GM23338 (cell line): ENCODE measurements around the gene MCC. TPM values are rescaled to one million over a fixed set of nuclear protein-coding genes. Genes with fewer than 3 reads are reported as not detected.

ENCODE experiments used
- ATAC-seq: fragments of 200-7000 bp; cut with Tn5 transposase; 3 replicates; pipeline ENCODE4 v1.9.1; 2020
- DNase-seq: peaks from one replicate; pipeline ENCODE4 v3.0.0-alpha.2; 2015; ENCODE audit warnings: low spot score
- H2AFZ ChIP-seq: fragments of 200-600 bp; sonication (generic); 2 replicates; pipeline ENCODE4 v1.8.0; 2016; ENCODE audit warnings: antibody characterized with exemption, mild to moderate bottlenecking, moderate library complexity
- H3F3A ChIP-seq: fragments of 200-600 bp; sonication (generic); replicated peaks from 2 replicates; pipeline ENCODE4 v1.8.0; 2017; ENCODE audit warnings: antibody characterized with exemption, mixed run types, low read depth
- H3K27ac ChIP-seq: fragments of 200-600 bp; sonication (generic); 2 replicates; pipeline ENCODE4 v1.6.1; 2016; ENCODE audit warnings: low read depth
- H3K27me3 ChIP-seq: fragments of 200-600 bp; sonication (generic); 2 replicates; pipeline ENCODE4 v1.8.0; 2016; ENCODE audit warnings: mild to moderate bottlenecking, mixed run types, moderate library complexity; ENCODE audit not compliant: insufficient read depth
- H3K36me3 ChIP-seq: fragments of 200-600 bp; sonication (generic); 2 replicates; pipeline ENCODE4 v1.8.0; 2016; ENCODE audit warnings: mild to moderate bottlenecking; ENCODE audit not compliant: insufficient read depth
- H3K4me1 ChIP-seq: fragments of 200-600 bp; sonication (generic); 2 replicates; pipeline ENCODE4 v1.8.0; 2016; ENCODE audit warnings: mild to moderate bottlenecking, moderate library complexity; ENCODE audit not compliant: insufficient read depth
- H3K4me2 ChIP-seq: fragments of 200-600 bp; sonication (generic); 2 replicates; pipeline ENCODE4 v1.7.1; 2017; ENCODE audit warnings: mixed run types
- H3K4me3 ChIP-seq: fragments of 200-600 bp; sonication (generic); 2 replicates; pipeline ENCODE4 v1.6.1; 2016; ENCODE audit warnings: mixed run types
- H3K79me2 ChIP-seq: fragments of 200-600 bp; sonication (generic); replicated peaks from 2 replicates; pipeline ENCODE4 v1.8.0; 2017; ENCODE audit warnings: mild to moderate bottlenecking; ENCODE audit not compliant: insufficient read depth
- H3K9me2 ChIP-seq: fragments of 200-600 bp; sonication (generic); 2 replicates; pipeline ENCODE4 v1.8.0; 2017; ENCODE audit not compliant: insufficient read depth
- H4K20me1 ChIP-seq: fragments of 200-600 bp; sonication (generic); replicated peaks from 2 replicates; pipeline ENCODE4 v1.8.0; 2017; ENCODE audit warnings: mild to moderate bottlenecking; ENCODE audit not compliant: insufficient read depth
- H3K27ac Mint-ChIP-seq: 2 replicates; pipeline ENCODE4 v1.8.0; 2020; ENCODE audit warnings: inconsistent platforms, mild to moderate bottlenecking, moderate library complexity, mixed read lengths
- H3K27me3 Mint-ChIP-seq: 3 replicates; pipeline ENCODE4 v1.8.0; 2022; ENCODE audit warnings: low read depth, mild to moderate bottlenecking, moderate library complexity, mixed read lengths, inconsistent platforms; ENCODE audit not compliant: insufficient read depth, poor library complexity
- H3K36me3 Mint-ChIP-seq: 3 replicates; pipeline ENCODE4 v1.8.0; 2021; ENCODE audit warnings: low read depth, mild to moderate bottlenecking, inconsistent platforms, moderate library complexity, mixed read lengths
- H3K4me1 Mint-ChIP-seq: 3 replicates; pipeline ENCODE4 v1.8.0; 2020; ENCODE audit warnings: mild to moderate bottlenecking, inconsistent platforms, mixed read lengths
- H3K4me3 Mint-ChIP-seq: 3 replicates; pipeline ENCODE4 v1.8.0; 2021; ENCODE audit warnings: moderate library complexity, mild to moderate bottlenecking, inconsistent platforms, mixed read lengths
- H3K9me3 Mint-ChIP-seq: 3 replicates; pipeline ENCODE4 v1.8.0; 2020; ENCODE audit warnings: moderate library complexity, mild to moderate bottlenecking, inconsistent platforms, mixed read lengths
- CTCF ChIP-seq, 2 experiments: fragments of 200-600 bp in 1 of 2; sonication (generic) in 1 of 2; conservative IDR thresholded peaks; 2 replicates each; pipeline versions ENCODE4 v1.5.1 to v1.6.1; 2016 to 2017; ENCODE audit warnings: antibody characterized with exemption in 2 of 2, low read depth in 2 of 2, mild to moderate bottlenecking in 2 of 2, moderate library complexity in 1 of 2
- ETS1 ChIP-seq: IDR thresholded peaks from 2 replicates; pipeline ENCODE4 v1.6.1; 2016; ENCODE audit warnings: antibody characterized with exemption
- EZH2phosphoT487 ChIP-seq: fragments of 200-600 bp; sonication (generic); IDR thresholded peaks from one replicate; pipeline ENCODE4 v1.8.1; 2018; ENCODE audit warnings: antibody characterized with exemption; ENCODE audit not compliant: unreplicated experiment
- JUNB ChIP-seq: IDR thresholded peaks from one replicate; pipeline ENCODE4 v1.6.1; 2016; ENCODE audit warnings: antibody characterized with exemption; ENCODE audit not compliant: unreplicated experiment
- NANOG ChIP-seq: IDR thresholded peaks from 2 replicates; pipeline ENCODE4 v1.6.1; 2016; ENCODE audit warnings: antibody characterized with exemption, borderline replicate concordance
- POLR2AphosphoS5 ChIP-seq: IDR thresholded peaks from 2 replicates; pipeline ENCODE4 v1.6.1; 2016; ENCODE audit warnings: antibody characterized with exemption, low read depth
- REST ChIP-seq: IDR thresholded peaks from one replicate; pipeline ENCODE4 v1.6.1; 2018; ENCODE audit warnings: antibody characterized with exemption; ENCODE audit not compliant: unreplicated experiment
- STAT1 ChIP-seq: IDR thresholded peaks from one replicate; pipeline ENCODE4 v1.6.1; 2016; ENCODE audit warnings: antibody characterized with exemption; ENCODE audit not compliant: unreplicated experiment
- ZNF114 ChIP-seq: fragments of 250-450 bp; sonication (Bioruptor Pico); IDR thresholded peaks from 2 replicates; pipeline ENCODE4 v1.5.0; 2020; ENCODE audit warnings: mild to moderate bottlenecking, moderate library complexity
- ZNF331 ChIP-seq: fragments of 250-450 bp; sonication (Bioruptor Pico); IDR thresholded peaks from 2 replicates; pipeline ENCODE4 v1.5.0; 2020; ENCODE audit warnings: low read depth, mild to moderate bottlenecking, moderate library complexity
- ZNF462 ChIP-seq: fragments of 250-450 bp; sonication (Bioruptor Pico); IDR thresholded peaks from 2 replicates; pipeline ENCODE4 v1.5.0; 2020; ENCODE audit warnings: mild to moderate bottlenecking, moderate library complexity
- polyA plus RNA-seq: library from polyadenylated mRNA; unstranded; fragments of >200 nt; fragmentation: Nextera tagmentation; extraction: Ambion mirVana; gene quantifications from 2 replicates; pipeline ENCODE4 v1.2.1, GENCODE V29; 2016
- total RNA-seq: library from RNA; depleted of rRNA; stranded (reverse); fragments of >200 nt; shearing (Covaris generic); gene quantifications from 2 replicates; pipeline ENCODE4 v1.2.3, GENCODE V29; 2014

MCC gene
- total and polyA plus RNA-seq, 2 experiments from 2014 or later = 3.8 to 10.1 TPM

- Histone ChIP-seq H3K27me3 (no peaks in the 10 kb centered on the region), H3F3A (no peaks in the 10 kb centered on the region), H3K79me2 (no peaks in the 10 kb centered on the region), H3K4me3 (no peak overlapping the region), H3K4me1 (peaks cover 8% of the 10 kb centered on the region), H3K9me2 (no peaks in the 10 kb centered on the region), H3K36me3 (no peaks in the 10 kb centered on the region), H3K4me2 (no peak overlapping the region), H3K27ac (no peak overlapping the region), H2AFZ (no peak overlapping the region), H4K20me1 (no peaks in the 10 kb centered on the region)
- TF ChIP-seq POLR2AphosphoS5 = no peak
- TF ChIP-seq ETS1 = no peak
- no peak for TF ChIP-seq JUNB
- TF ChIP-seq NANOG = no peak
- no peak for TF ChIP-seq ZNF114 (CRISPR knock-in tag)
- no peak for TF ChIP-seq ZNF462 (CRISPR knock-in tag)
- TF ChIP-seq EZH2phosphoT487 = no peak
- no peak for TF ChIP-seq REST
- TF ChIP-seq ZNF331 (CRISPR knock-in tag) = no peak
- TF ChIP-seq CTCF (conservative IDR thresholded peaks at IDR 0.05; ENCODE audit: low read depth in 2 of 2) = no peak
- no peak for TF ChIP-seq STAT1
- Mint-ChIP-seq H3K4me3 (no peak overlapping the region), H3K9me3 (no peaks in the 10 kb centered on the region), H3K27ac (no peak overlapping the region), H3K36me3 (peaks cover 9% of the 10 kb centered on the region; the same call in 1 of the 3 replicates), H3K4me1 (peaks cover 24% of the 10 kb centered on the region), H3K27me3 (peaks cover 11% of the 10 kb centered on the region)
- no peak for DNase-seq
- ATAC-seq = no peak
Observed at GRCh38 chr5:113039934-113040285, 448.3 kb downstream of the MCC start.
